ENCODE data around the gene FUT1. TPM values are rescaled to one million over a fixed set of nuclear protein-coding genes. Genes with fewer than 3 reads are reported as not detected.

The FUT1 gene
- total RNA-seq, 1 donor from 2014 or later = 5.7 TPM

GRCh38 chr19:48784527-48784926 is 32.1 kb upstream of the FUT1 start:
- Mint-ChIP-seq H3K9me3 (ENCODE audit: unreplicated experiment) (no peaks in the 10 kb centered on the region), H3K4me3 (ENCODE audit: unreplicated experiment) (no peak overlapping the region), H3K36me3 (ENCODE audit: low read depth, unreplicated experiment) (no peaks in the 10 kb centered on the region), H3K4me1 (ENCODE audit: unreplicated experiment) (peaks cover 2% of the 10 kb centered on the region), H3K27ac (ENCODE audit: unreplicated experiment) (no peak overlapping the region), H3K27me3 (ENCODE audit: unreplicated experiment) (peaks cover 2% of the 10 kb centered on the region)
- TF ChIP-seq, protein P1, sequence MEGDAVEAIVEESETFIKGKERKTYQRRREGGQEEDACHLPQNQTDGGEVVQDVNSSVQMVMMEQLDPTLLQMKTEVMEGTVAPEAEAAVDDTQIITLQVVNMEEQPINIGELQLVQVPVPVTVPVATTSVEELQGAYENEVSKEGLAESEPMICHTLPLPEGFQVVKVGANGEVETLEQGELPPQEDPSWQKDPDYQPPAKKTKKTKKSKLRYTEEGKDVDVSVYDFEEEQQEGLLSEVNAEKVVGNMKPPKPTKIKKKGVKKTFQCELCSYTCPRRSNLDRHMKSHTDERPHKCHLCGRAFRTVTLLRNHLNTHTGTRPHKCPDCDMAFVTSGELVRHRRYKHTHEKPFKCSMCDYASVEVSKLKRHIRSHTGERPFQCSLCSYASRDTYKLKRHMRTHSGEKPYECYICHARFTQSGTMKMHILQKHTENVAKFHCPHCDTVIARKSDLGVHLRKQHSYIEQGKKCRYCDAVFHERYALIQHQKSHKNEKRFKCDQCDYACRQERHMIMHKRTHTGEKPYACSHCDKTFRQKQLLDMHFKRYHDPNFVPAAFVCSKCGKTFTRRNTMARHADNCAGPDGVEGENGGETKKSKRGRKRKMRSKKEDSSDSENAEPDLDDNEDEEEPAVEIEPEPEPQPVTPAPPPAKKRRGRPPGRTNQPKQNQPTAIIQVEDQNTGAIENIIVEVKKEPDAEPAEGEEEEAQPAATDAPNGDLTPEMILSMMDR (IDR thresholded peaks at IDR 0.05; ENCODE audit: unreplicated experiment) = no peak
- no peak for DNase-seq (ENCODE audit: low spot score)

- H3K4me1 Mint-ChIP-seq (ENCODE audit: unreplicated experiment) = peaks cover 2% of the 10 kb centered on the region
- H3K9me3 Mint-ChIP-seq (ENCODE audit: unreplicated experiment) = no peaks in the 10 kb centered on the region
- H3K27ac Mint-ChIP-seq (ENCODE audit: unreplicated experiment) = no peak overlapping the region
- TF ChIP-seq, protein P1 (IDR thresholded peaks at IDR 0.05; ENCODE audit: unreplicated experiment) = no peak
- H3K36me3 Mint-ChIP-seq (ENCODE audit: low read depth, unreplicated experiment) = no peaks in the 10 kb centered on the region
- H3K27me3 Mint-ChIP-seq (ENCODE audit: unreplicated experiment) = peaks cover 3% of the 10 kb centered on the region
- no peak for DNase-seq (ENCODE audit: low spot score)
- no peak overlapping the region for H3K4me3 Mint-ChIP-seq (ENCODE audit: unreplicated experiment)
Measured at GRCh38 chr19:48780631-48781391, 28.4 kb upstream of the FUT1 start.

DNA sequence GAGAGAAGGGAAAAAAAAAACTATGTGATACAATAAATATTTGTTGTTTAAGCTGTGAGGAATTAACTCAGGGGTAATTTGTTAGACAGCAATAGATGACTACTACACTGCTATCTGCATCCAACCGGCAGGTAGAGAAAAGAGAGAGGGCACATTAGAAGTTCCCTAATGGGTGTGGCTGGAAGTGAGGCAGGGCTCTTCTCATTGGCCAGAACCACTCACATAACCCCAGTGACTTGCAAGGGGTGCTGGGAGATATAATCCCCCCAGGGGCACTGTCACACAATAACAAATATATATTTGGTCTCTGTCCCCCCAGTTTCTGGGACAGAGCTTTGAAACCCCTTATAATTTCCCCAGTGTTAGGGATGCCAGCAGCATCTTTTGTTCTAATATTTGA is 27.2 kb upstream of the FUT1 start:
- H3K9me3 Mint-ChIP-seq (ENCODE audit: unreplicated experiment) = no peaks in the 10 kb centered on the region
- peaks cover 2% of the 10 kb centered on the region for H3K4me1 Mint-ChIP-seq (ENCODE audit: unreplicated experiment)
- TF ChIP-seq, protein P1 (IDR thresholded peaks at IDR 0.05; ENCODE audit: unreplicated experiment) = no peak
- no peak overlapping the region for H3K27ac Mint-ChIP-seq (ENCODE audit: unreplicated experiment)
- no peak for DNase-seq (ENCODE audit: low spot score)
- no peak overlapping the region for H3K4me3 Mint-ChIP-seq (ENCODE audit: unreplicated experiment)
- no peaks in the 10 kb centered on the region for H3K36me3 Mint-ChIP-seq (ENCODE audit: low read depth, unreplicated experiment)
- peaks cover 3% of the 10 kb centered on the region for H3K27me3 Mint-ChIP-seq (ENCODE audit: unreplicated experiment)

DNA sequence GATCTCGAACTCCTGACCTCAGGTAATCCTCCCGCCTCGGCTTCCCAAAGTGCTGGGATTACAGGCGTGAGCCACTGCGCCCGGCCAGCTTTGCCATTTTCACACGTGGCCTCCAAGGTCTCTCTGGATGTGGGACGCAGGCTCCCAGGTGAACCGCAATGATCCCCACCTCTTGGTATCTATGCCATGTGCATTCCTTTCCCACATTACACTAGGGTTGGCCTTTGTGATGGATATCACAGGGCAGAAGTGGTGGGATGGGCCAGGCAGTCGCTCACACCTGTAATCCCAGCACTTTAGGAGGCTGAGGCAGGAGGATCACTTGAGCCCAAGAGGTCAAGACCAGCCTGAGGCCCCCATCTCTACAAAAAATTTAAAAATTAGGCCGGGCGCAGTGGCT is 25.3 kb upstream of the FUT1 start:
- no peak overlapping the region for H3K4me3 Mint-ChIP-seq (ENCODE audit: unreplicated experiment)
- no peak overlapping the region for H3K27ac Mint-ChIP-seq (ENCODE audit: unreplicated experiment)
- DNase-seq (ENCODE audit: low spot score) = no peak
- H3K27me3 Mint-ChIP-seq (ENCODE audit: unreplicated experiment) = peaks cover 3% of the 10 kb centered on the region
- H3K4me1 Mint-ChIP-seq (ENCODE audit: unreplicated experiment) = peaks cover 2% of the 10 kb centered on the region
- TF ChIP-seq, protein P1 (IDR thresholded peaks at IDR 0.05; ENCODE audit: unreplicated experiment) = no peak
- no peaks in the 10 kb centered on the region for H3K9me3 Mint-ChIP-seq (ENCODE audit: unreplicated experiment)
- H3K36me3 Mint-ChIP-seq (ENCODE audit: low read depth, unreplicated experiment) = no peaks in the 10 kb centered on the region

DNA sequence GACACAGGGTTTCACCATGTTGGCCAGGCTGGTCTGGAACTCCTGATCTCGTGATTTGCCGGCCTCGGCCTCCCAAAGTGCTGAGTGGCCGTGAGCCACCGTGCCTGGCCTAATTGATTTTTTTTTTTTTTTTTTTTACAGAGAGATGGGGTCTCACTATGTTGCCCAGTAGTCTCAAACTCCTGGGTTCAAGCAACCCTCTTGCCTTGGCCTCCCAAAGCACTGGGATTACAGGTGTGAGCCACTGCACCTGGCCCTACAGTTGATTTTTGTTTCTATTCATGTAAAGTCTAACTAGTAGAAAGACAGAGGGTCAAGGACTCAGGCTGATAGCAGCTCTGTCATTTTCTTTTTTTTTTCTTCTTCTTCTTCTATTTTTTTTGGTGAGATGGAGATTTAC is 24.7 kb upstream of the FUT1 start:
- H3K27me3 Mint-ChIP-seq (ENCODE audit: unreplicated experiment) = peaks cover 5% of the 10 kb centered on the region
- no peak for DNase-seq (ENCODE audit: low spot score)
- H3K9me3 Mint-ChIP-seq (ENCODE audit: unreplicated experiment) = no peaks in the 10 kb centered on the region

More for the DNA sequence above, 24.7 kb upstream of the FUT1 start:
- Mint-ChIP-seq H3K36me3 (ENCODE audit: low read depth, unreplicated experiment) (no peaks in the 10 kb centered on the region), H3K4me1 (ENCODE audit: unreplicated experiment) (peaks cover 2% of the 10 kb centered on the region), H3K27ac (ENCODE audit: unreplicated experiment) (no peak overlapping the region), H3K4me3 (ENCODE audit: unreplicated experiment) (no peak overlapping the region)
- TF ChIP-seq, protein P1 (IDR thresholded peaks at IDR 0.05; ENCODE audit: unreplicated experiment) = no peak

Data from endothelial cell (in vitro differentiated cells).